ENCODE data around the gene NUTM2F. TPM values are rescaled to one million over a fixed set of nuclear protein-coding genes. Genes with fewer than 3 reads are reported as not detected.

Gene NUTM2F
- total and polyA plus RNA-seq, 4 donors = 0.04 TPM; not detected in 3

DNA sequence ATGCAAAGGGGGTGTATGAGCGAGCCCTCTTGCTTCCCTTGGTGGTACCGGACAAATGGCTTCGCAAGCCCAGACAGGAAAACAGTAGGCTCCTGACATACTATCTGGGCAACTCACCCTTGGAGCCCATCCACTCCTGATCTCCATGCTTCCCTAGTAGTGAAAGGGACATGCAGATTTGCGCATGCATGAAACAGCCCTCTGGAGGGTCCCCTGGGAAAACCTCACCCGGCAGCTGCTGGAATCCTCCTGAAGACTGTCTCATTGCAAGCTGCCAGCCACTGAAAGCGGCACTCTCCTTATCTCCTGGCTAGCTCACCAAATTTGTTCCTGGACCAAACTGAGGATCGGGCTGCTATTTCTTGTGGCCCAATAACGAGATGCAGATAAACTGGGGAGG, 59.2 kb downstream of the NUTM2F start:
- Histone ChIP-seq H3K9ac (ENCODE audit: insufficient read depth in 1 of 2, low read length in 2 of 2) (no peak overlapping the region), H3K4me3 (no peak overlapping the region), H3K36me3 (ENCODE audit: control insufficient read depth in 4 of 4, insufficient read depth in 4 of 4, low read length in 4 of 4) (no peaks in the 10 kb centered on the region), H3K9me3 (ENCODE audit: control insufficient read depth in 4 of 4, insufficient read depth in 3 of 4, low read length in 3 of 4) (no peaks in the 10 kb centered on the region), H3K4me1 (ENCODE audit: control insufficient read depth in 5 of 5, insufficient read depth in 5 of 5, low read length in 5 of 5) (peaks cover 0 to 2% (median 0%) of the 10 kb centered on the region in 5 donors), H3K27ac (ENCODE audit: low read depth in 1 of 2, low read length in 1 of 2) (no peak overlapping the region), H3K27me3 (ENCODE audit: control insufficient read depth in 3 of 3, insufficient read depth in 3 of 3, low read length in 2 of 3) (no peaks in the 10 kb centered on the region)
- ATAC-seq (ENCODE audit: insufficient read depth, low FRiP score) (no peak), DNase-seq (no peak)
- TF ChIP-seq, protein P1, sequence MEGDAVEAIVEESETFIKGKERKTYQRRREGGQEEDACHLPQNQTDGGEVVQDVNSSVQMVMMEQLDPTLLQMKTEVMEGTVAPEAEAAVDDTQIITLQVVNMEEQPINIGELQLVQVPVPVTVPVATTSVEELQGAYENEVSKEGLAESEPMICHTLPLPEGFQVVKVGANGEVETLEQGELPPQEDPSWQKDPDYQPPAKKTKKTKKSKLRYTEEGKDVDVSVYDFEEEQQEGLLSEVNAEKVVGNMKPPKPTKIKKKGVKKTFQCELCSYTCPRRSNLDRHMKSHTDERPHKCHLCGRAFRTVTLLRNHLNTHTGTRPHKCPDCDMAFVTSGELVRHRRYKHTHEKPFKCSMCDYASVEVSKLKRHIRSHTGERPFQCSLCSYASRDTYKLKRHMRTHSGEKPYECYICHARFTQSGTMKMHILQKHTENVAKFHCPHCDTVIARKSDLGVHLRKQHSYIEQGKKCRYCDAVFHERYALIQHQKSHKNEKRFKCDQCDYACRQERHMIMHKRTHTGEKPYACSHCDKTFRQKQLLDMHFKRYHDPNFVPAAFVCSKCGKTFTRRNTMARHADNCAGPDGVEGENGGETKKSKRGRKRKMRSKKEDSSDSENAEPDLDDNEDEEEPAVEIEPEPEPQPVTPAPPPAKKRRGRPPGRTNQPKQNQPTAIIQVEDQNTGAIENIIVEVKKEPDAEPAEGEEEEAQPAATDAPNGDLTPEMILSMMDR (IDR thresholded peaks at IDR 0.05; ENCODE audit: control extremely low read depth, extremely low read depth) = no peak
- 93 to 99% methylated on average over 8 of the region's 8 CpGs for WGBS, 2 donors

Other genes starting within 250 kb of the NUTM2F start
- 10 to 100 TPM; 11.1 to 26.0 TPM for gene PTPDC1, start 244.2 kb downstream of the NUTM2F start, total RNA-seq
- 1 to 10 TPM; 3.1 to 4.0 TPM for gene PTPDC1, start 244.2 kb downstream of the NUTM2F start, polyA plus RNA-seq
- 1 to 10 TPM; 5.8 to 8.7 TPM for gene ZNF169, start 69.3 kb downstream of the NUTM2F start, total RNA-seq
- 1 to 10 TPM; 2.3 to 3.9 TPM for gene ZNF169, start 69.3 kb downstream of the NUTM2F start, polyA plus RNA-seq
- gene PCAT7, start 226.4 kb upstream of the NUTM2F start, total RNA-seq = under 1 TPM in 1 of 2 donors, not detected in 1; 0.09 TPM
- under 1 TPM; 0.10 to 0.28 TPM for gene PCAT7, start 226.4 kb upstream of the NUTM2F start, polyA plus RNA-seq